ENCODE results near the gene NELL2.
"Not testable (repeated sequence)": the region's sequence is repeated elsewhere in the genome, so short reads cannot be mapped to it uniquely, and the experiment has no call there.

The NELL2 gene

GRCh38 chr12:44837114-44837755, 38.9 kb downstream of the NELL2 start:
- DNase-seq (ENCODE audit: low read depth) = no peak
- TF ChIP-seq CTCF (IDR thresholded peaks at IDR 0.05; ENCODE audit: low read length, missing control alignments) = no peak
- H3K4me3 ChIP-seq (replicated peaks; ENCODE audit: low read depth, low read length) = no peak overlapping the region

- no peak overlapping the region for H3K4me3 ChIP-seq (replicated peaks; ENCODE audit: low read depth, low read length)
- DNase-seq (ENCODE audit: low read depth) = no peak
- TF ChIP-seq CTCF (IDR thresholded peaks at IDR 0.05; ENCODE audit: low read length, missing control alignments) = no peak
Observed at GRCh38 chr12:44835641-44836379, 40.3 kb downstream of the NELL2 start.

- not testable (repeated sequence) for H3K4me3 ChIP-seq (replicated peaks; ENCODE audit: low read depth, low read length); DNase-seq (ENCODE audit: low read depth)
Observed at GRCh38 chr12:44834996-44835395, 41.1 kb downstream of the NELL2 start.

GRCh38 chr12:44833561-44833960, 42.6 kb downstream of the NELL2 start:
- DNase-seq (ENCODE audit: low read depth) = no peak
- no peak for TF ChIP-seq CTCF (IDR thresholded peaks at IDR 0.05; ENCODE audit: low read length, missing control alignments)
- no peak overlapping the region for H3K4me3 ChIP-seq (replicated peaks; ENCODE audit: low read depth, low read length)

GRCh38 chr12:44830566-44831055, 45.5 kb downstream of the NELL2 start:
- no peak for TF ChIP-seq CTCF (IDR thresholded peaks at IDR 0.05; ENCODE audit: low read length, missing control alignments)
- H3K4me3 ChIP-seq (replicated peaks; ENCODE audit: low read depth, low read length) = no peak overlapping the region
- DNase-seq (ENCODE audit: low read depth) = no peak

GRCh38 chr12:44829045-44829444, 47.1 kb downstream of the NELL2 start:
- no peak for TF ChIP-seq CTCF (IDR thresholded peaks at IDR 0.05; ENCODE audit: low read length, missing control alignments)
- no peak for DNase-seq (ENCODE audit: low read depth)
- H3K4me3 ChIP-seq (replicated peaks; ENCODE audit: low read depth, low read length) = no peak overlapping the region

- no peak for TF ChIP-seq CTCF (IDR thresholded peaks at IDR 0.05; ENCODE audit: low read length, missing control alignments)
- no peak for DNase-seq (ENCODE audit: low read depth)
- H3K4me3 ChIP-seq (replicated peaks; ENCODE audit: low read depth, low read length) = no peak overlapping the region
Observed at GRCh38 chr12:44827832-44828438, 48.2 kb downstream of the NELL2 start.

GRCh38 chr12:44821702-44822101, 54.4 kb downstream of the NELL2 start:
- DNase-seq (ENCODE audit: low read depth); H3K4me3 ChIP-seq (replicated peaks; ENCODE audit: low read depth, low read length): not testable (repeated sequence)
